22Rv1 (cell line): Measurements from ENCODE around the gene EMC9.

Experiments
- CTCF ChIP-seq: fragments of 450-650 bp; IDR thresholded peaks from 2 replicates; pipeline ENCODE4 v1.5.1; 2017; ENCODE audit warnings: mild to moderate bottlenecking
- ZFX ChIP-seq: fragments of 450-650 bp; IDR thresholded peaks from 2 replicates; pipeline ENCODE4 v1.6.1; 2017; ENCODE audit warnings: antibody characterized with exemption, borderline replicate concordance

DNA sequence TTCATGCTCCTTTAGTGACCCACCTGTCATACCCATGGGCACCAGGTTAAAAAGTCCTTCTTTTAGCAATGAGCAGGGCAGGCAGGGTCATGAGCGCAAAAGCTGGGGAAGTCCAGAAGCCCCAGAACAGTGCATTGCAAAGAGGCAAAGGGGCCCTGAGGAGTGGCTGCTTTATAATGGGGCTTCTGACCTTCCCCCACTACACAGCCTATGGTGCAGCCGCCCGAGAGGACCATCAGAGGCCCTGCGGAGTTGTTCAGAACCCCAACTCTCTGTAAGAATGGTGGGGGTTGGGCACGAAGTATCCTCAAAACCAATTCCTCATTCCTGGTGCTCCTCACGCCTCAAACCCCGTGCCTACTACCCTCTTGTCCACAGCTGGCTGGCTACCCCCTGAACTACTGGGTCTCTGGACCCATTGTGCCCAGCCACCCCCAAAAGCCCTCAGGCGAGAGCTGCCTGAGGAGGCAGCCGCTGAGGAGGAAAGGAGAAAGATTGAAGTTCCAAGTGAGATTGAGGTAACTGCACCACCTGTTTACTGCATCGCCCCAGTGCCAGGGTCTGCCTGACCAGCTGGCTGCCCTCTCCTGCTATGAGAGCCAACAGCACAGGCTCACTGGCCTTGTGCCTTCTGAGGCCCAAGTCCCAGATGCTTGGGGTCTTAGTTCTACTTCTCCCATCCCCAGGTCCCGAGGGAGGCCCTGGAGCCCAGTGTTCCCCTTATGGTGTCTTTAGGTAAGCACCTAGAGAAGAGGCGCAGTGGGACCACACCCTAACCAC is 37.2 kb upstream of the EMC9 start:
- TF ChIP-seq CTCF (no peak), ZFX (no peak)
